Peyer's patch (tissue), 4 donors: ENCODE data around the gene UBE2J1.

Experiments
- POLR2A ChIP-seq, 2 donors: fragments of 450-650 bp; IDR thresholded peaks; one replicate each; pipeline ENCODE4 v1.5.1; 2017; ENCODE audit warnings: antibody characterized with exemption in 2 of 2, mild to moderate bottlenecking in 2 of 2, moderate library complexity in 2 of 2
- TF ChIP-seq, protein P1 (sequence below), 6 experiments: fragments of 450-650 bp in 4 of 6; fragments of 200-600 bp in 2 of 6; sonication (generic) in 1 of 6; IDR thresholded peaks; one replicate each; pipeline ENCODE4 v1.5.1; 2017 to 2019; ENCODE audit warnings: antibody characterized with exemption in 6 of 6, mild to moderate bottlenecking in 3 of 6, moderate library complexity in 1 of 6

- TF ChIP-seq, protein P1, sequence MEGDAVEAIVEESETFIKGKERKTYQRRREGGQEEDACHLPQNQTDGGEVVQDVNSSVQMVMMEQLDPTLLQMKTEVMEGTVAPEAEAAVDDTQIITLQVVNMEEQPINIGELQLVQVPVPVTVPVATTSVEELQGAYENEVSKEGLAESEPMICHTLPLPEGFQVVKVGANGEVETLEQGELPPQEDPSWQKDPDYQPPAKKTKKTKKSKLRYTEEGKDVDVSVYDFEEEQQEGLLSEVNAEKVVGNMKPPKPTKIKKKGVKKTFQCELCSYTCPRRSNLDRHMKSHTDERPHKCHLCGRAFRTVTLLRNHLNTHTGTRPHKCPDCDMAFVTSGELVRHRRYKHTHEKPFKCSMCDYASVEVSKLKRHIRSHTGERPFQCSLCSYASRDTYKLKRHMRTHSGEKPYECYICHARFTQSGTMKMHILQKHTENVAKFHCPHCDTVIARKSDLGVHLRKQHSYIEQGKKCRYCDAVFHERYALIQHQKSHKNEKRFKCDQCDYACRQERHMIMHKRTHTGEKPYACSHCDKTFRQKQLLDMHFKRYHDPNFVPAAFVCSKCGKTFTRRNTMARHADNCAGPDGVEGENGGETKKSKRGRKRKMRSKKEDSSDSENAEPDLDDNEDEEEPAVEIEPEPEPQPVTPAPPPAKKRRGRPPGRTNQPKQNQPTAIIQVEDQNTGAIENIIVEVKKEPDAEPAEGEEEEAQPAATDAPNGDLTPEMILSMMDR (IDR thresholded peaks at IDR 0.05): no peak
- TF ChIP-seq POLR2A (IDR thresholded peaks at IDR 0.05): no peak
Measured at GRCh38 chr6:89289710-89290109, 62.8 kb downstream of the UBE2J1 start.
